Measurements from ENCODE around the gene PIK3CB.
A peak's percentile ranks its signal among the peaks of the same experiment; 100 is the strongest.

PIK3CB gene

GRCh38 chr3:138782755-138783154 is 52.0 kb downstream of the PIK3CB start:
- H3K4me3 ChIP-seq (replicated peaks; ENCODE audit: low read depth, low read length): no peak overlapping the region
- no peak for DNase-seq (ENCODE audit: extremely low read depth, low read depth)
- no peak for TF ChIP-seq CTCF (IDR thresholded peaks at IDR 0.05; ENCODE audit: low read depth, low read length, missing control alignments)

- no peak for TF ChIP-seq CTCF (IDR thresholded peaks at IDR 0.05; ENCODE audit: low read depth, low read length, missing control alignments)
- no peak for DNase-seq (ENCODE audit: extremely low read depth, low read depth)
- H3K4me3 ChIP-seq (replicated peaks; ENCODE audit: low read depth, low read length): no peak overlapping the region
These were observed 53.7 kb downstream of the PIK3CB start for GRCh38 chr3:138781012-138781470.

GRCh38 chr3:138778643-138779042 is 56.1 kb downstream of the PIK3CB start:
- DNase-seq (ENCODE audit: extremely low read depth, low read depth): no peak
- no peak for TF ChIP-seq CTCF (IDR thresholded peaks at IDR 0.05; ENCODE audit: low read depth, low read length, missing control alignments)

GRCh38 chr3:138776961-138777360 is 57.8 kb downstream of the PIK3CB start:
- TF ChIP-seq CTCF (IDR thresholded peaks at IDR 0.05; ENCODE audit: low read depth, low read length, missing control alignments): no peak
- DNase-seq (ENCODE audit: extremely low read depth, low read depth): no peak
- H3K4me3 ChIP-seq (replicated peaks; ENCODE audit: low read depth, low read length): no peak overlapping the region

More at GRCh38 chr3:138778643-138779042, 56.1 kb downstream of the PIK3CB start:
- H3K4me3 ChIP-seq (replicated peaks; ENCODE audit: low read depth, low read length): no peak overlapping the region

- no peak for DNase-seq (ENCODE audit: extremely low read depth, low read depth)
- no peak overlapping the region for H3K4me3 ChIP-seq (replicated peaks; ENCODE audit: low read depth, low read length)
- TF ChIP-seq CTCF (IDR thresholded peaks at IDR 0.05; ENCODE audit: low read depth, low read length, missing control alignments): no peak
These were observed 59.5 kb downstream of the PIK3CB start for GRCh38 chr3:138775254-138775595.

GRCh38 chr3:138774529-138775253 is 60.0 kb downstream of the PIK3CB start:
- H3K4me3 ChIP-seq (replicated peaks; ENCODE audit: low read depth, low read length): no peak overlapping the region
- no peak for TF ChIP-seq CTCF (IDR thresholded peaks at IDR 0.05; ENCODE audit: low read depth, low read length, missing control alignments)
- peak; percentile 99 for DNase-seq (ENCODE audit: extremely low read depth, low read depth)

- DNase-seq (ENCODE audit: extremely low read depth, low read depth): no peak
- no peak overlapping the region for H3K4me3 ChIP-seq (replicated peaks; ENCODE audit: low read depth, low read length)
- TF ChIP-seq CTCF (IDR thresholded peaks at IDR 0.05; ENCODE audit: low read depth, low read length, missing control alignments): no peak
These were observed 63.1 kb downstream of the PIK3CB start for GRCh38 chr3:138771585-138771984.

Data from HFF-Myc (cell line).